A549 (cell line): ENCODE results near the gene OR2S2. TPM values are rescaled to one million over a fixed set of nuclear protein-coding genes. Genes with fewer than 3 reads are reported as not detected.

Experiments used
- BHLHE40 ChIP-seq: IDR thresholded peaks from 2 replicates; pipeline ENCODE4 v1.6.1; 2012; ENCODE audit warnings: low read depth, low read length, inconsistent platforms
- CHD4 ChIP-seq: fragments of 200-600 bp; sonication (generic); IDR thresholded peaks from 2 replicates; pipeline ENCODE4 v1.6.1; 2016; ENCODE audit warnings: antibody characterized with exemption, mild to moderate bottlenecking, borderline replicate concordance
- CTCF ChIP-seq: fragments of >200 bp; sonication (Bioruptor Twin); formaldehyde crosslinking; IDR thresholded peaks from 3 replicates; pipeline ENCODE4 v1.5.1; 2016
- EHF ChIP-seq: fragments of 250-450 bp; sonication (Bioruptor Pico); IDR thresholded peaks from 2 replicates; pipeline ENCODE4 v1.5.0; 2020; ENCODE audit warnings: mild to moderate bottlenecking
- ELK1 ChIP-seq: fragments of 150-350 bp; IDR thresholded peaks from 2 replicates; pipeline ENCODE4 v1.6.1; 2014; ENCODE audit warnings: low read depth, mild to moderate bottlenecking, low read length
- EP300 ChIP-seq, 2 experiments: fragments of >200 bp; sonication (Bioruptor Twin); formaldehyde crosslinking; IDR thresholded peaks; 2 replicates in 1 of 2; 3 replicates in 1 of 2; pipeline ENCODE4 v1.6.1; 2016 to 2017
- FOSB ChIP-seq: fragments of 250-450 bp; sonication (Bioruptor Pico); IDR thresholded peaks from 2 replicates; pipeline ENCODE4 v1.5.0; 2020; ENCODE audit warnings: mild to moderate bottlenecking, moderate library complexity
- GATA3 ChIP-seq: IDR thresholded peaks from 2 replicates; pipeline ENCODE4 v1.6.1; 2012; ENCODE audit warnings: borderline replicate concordance
- HES2 ChIP-seq: fragments of >200 bp; sonication (Bioruptor Twin); formaldehyde crosslinking; IDR thresholded peaks from 2 replicates; pipeline ENCODE4 v1.6.1; 2016
- HOXA7 ChIP-seq: fragments of 250-450 bp; sonication (Bioruptor Pico); IDR thresholded peaks from 2 replicates; pipeline ENCODE4 v1.5.0; 2020; ENCODE audit warnings: mild to moderate bottlenecking, moderate library complexity
- HOXB5 ChIP-seq: fragments of 250-450 bp; sonication (Bioruptor Pico); IDR thresholded peaks from 2 replicates; pipeline ENCODE4 v1.5.0; 2020; ENCODE audit warnings: mild to moderate bottlenecking, moderate library complexity
- JUN ChIP-seq, 2 experiments: fragments of >200 bp; sonication (Bioruptor Twin); formaldehyde crosslinking; IDR thresholded peaks; 2 replicates in 1 of 2; 3 replicates in 1 of 2; pipeline ENCODE4 v1.6.1; 2016 to 2017
- MAX ChIP-seq: IDR thresholded peaks from 2 replicates; pipeline ENCODE4 v1.6.1; 2012
- MYC ChIP-seq: IDR thresholded peaks from 2 replicates; pipeline ENCODE4 v1.6.1; 2012; ENCODE audit warnings: mild to moderate bottlenecking, inconsistent platforms, low read length, improper control_type of control experiment, borderline replicate concordance
- NR3C1 ChIP-seq: fragments of >200 bp; sonication (Bioruptor Twin); formaldehyde crosslinking; IDR thresholded peaks from 3 replicates; pipeline ENCODE4 v1.6.1; 2017
- PBX3 ChIP-seq: IDR thresholded peaks from 2 replicates; pipeline ENCODE4 v1.6.1; 2012
- PHF8 ChIP-seq: fragments of 200-600 bp; sonication (generic); IDR thresholded peaks from 2 replicates; pipeline ENCODE4 v1.6.1; 2016; ENCODE audit warnings: low read depth, mild to moderate bottlenecking, antibody characterized with exemption, moderate library complexity, borderline replicate concordance
- POLR2A ChIP-seq: IDR thresholded peaks from 2 replicates; pipeline ENCODE4 v1.6.1; 2012; ENCODE audit warnings: mild to moderate bottlenecking, low read length
- RAD21 ChIP-seq, 2 experiments: fragments of >200 bp in 1 of 2; sonication (Bioruptor Twin) in 1 of 2; formaldehyde crosslinking in 1 of 2; IDR thresholded peaks in 1 of 2; conservative IDR thresholded peaks in 1 of 2; 2 replicates in 1 of 2; 3 replicates in 1 of 2; pipeline ENCODE4 v1.6.1; 2012 to 2018; ENCODE audit warnings: inconsistent platforms in 1 of 2
- REST ChIP-seq: fragments of 200-600 bp; sonication (generic); IDR thresholded peaks from 2 replicates; pipeline ENCODE4 v1.6.1; 2016; ENCODE audit warnings: antibody characterized with exemption, mild to moderate bottlenecking, moderate library complexity
- SMC3 ChIP-seq: fragments of >200 bp; sonication (Bioruptor Twin); formaldehyde crosslinking; IDR thresholded peaks from 3 replicates; pipeline ENCODE4 v1.6.1; 2018; ENCODE audit warnings: inconsistent platforms
- SREBF2 ChIP-seq: fragments of 450-650 bp; IDR thresholded peaks from 2 replicates; pipeline ENCODE4 v1.6.1; 2014; ENCODE audit warnings: mild to moderate bottlenecking, moderate library complexity
- TFCP2L1 ChIP-seq: fragments of 250-450 bp; sonication (Bioruptor Pico); IDR thresholded peaks from 2 replicates; pipeline ENCODE4 v1.5.0; 2021; ENCODE audit warnings: mild to moderate bottlenecking
- TP53 ChIP-seq: fragments of 250-450 bp; sonication (Bioruptor Pico); IDR thresholded peaks from 2 replicates; pipeline ENCODE4 v1.5.0; 2021; ENCODE audit warnings: mild to moderate bottlenecking, moderate library complexity
- ZC3H11A ChIP-seq: fragments of 450-650 bp; IDR thresholded peaks from 2 replicates; pipeline ENCODE4 v1.6.1; 2014; ENCODE audit warnings: antibody characterized with exemption, mild to moderate bottlenecking
- ZSCAN20 ChIP-seq: fragments of 250-450 bp; sonication (Bioruptor Pico); IDR thresholded peaks from 2 replicates; pipeline ENCODE4 v1.8.0; 2022; ENCODE audit warnings: mild to moderate bottlenecking, moderate library complexity
- polyA plus RNA-seq, 4 experiments: library from polyadenylated mRNA; depleted of rRNA in 3 of 4; stranded (reverse); fragments of >200 nt; fragmentation: RNase III in 1 of 4; extraction: RNeasy Plus Mini Kit Qiagen cat#74134 plus additional on column Dnase treatment in 1 of 4; gene quantifications; 2 replicates in 3 of 4; 3 replicates in 1 of 4; pipeline ENCODE4 v1.2.3, GENCODE V29; 2011 to 2017

The OR2S2 gene
- polyA plus RNA-seq, 2 of the 4 experiments (the other 2 are of a cell fraction), result not detected

GRCh38 chr9:35945341-35946018 is 12.5 kb downstream of the OR2S2 start (continued):
- TF ChIP-seq REST, result no peak
- no peak for TF ChIP-seq FOSB (CRISPR knock-in tag)
- no peak for TF ChIP-seq EP300 (IDR thresholded peaks at IDR 0.05)
- 0 out of 2 replicates have a peak, but pooled peaks have one; percentile 42 for TF ChIP-seq ZSCAN20 (CRISPR knock-in tag)
- TF ChIP-seq HOXA7 (CRISPR knock-in tag), result no peak
- peak; percentile 80 for TF ChIP-seq SMC3
- peak; percentile 80 for TF ChIP-seq CTCF
- TF ChIP-seq MYC, result no peak
- TF ChIP-seq MAX, result peak; percentile 65
- no peak for TF ChIP-seq PHF8
- TF ChIP-seq JUN (IDR thresholded peaks at IDR 0.05), result 0 out of 5 replicates have a peak, but pooled peaks of 1 of the 2 experiments have one; percentile 38
- no peak for TF ChIP-seq HES2
- TF ChIP-seq TP53, result no peak
- no peak for TF ChIP-seq PBX3
- no peak for TF ChIP-seq NR3C1
- no peak for TF ChIP-seq SREBF2
- TF ChIP-seq ELK1, result no peak
- TF ChIP-seq GATA3, result no peak
- TF ChIP-seq POLR2A, result no peak
- TF ChIP-seq HOXB5, result no peak
- TF ChIP-seq RAD21 (conservative IDR thresholded peaks at IDR 0.05 in 1 of 2, IDR thresholded peaks at IDR 0.05 in 1 of 2), result peak; percentile 65 to 68
- no peak for TF ChIP-seq ZC3H11A
- no peak for TF ChIP-seq TFCP2L1 (CRISPR knock-in tag)
- TF ChIP-seq EHF (CRISPR knock-in tag), result no peak
- no peak for TF ChIP-seq CHD4
- no peak for TF ChIP-seq BHLHE40
